ENCODE results near the gene CTBP1.
"Not testable (repeated sequence)": the region's sequence is repeated elsewhere in the genome, so short reads cannot be mapped to it uniquely, and the experiment has no call there.

The CTBP1 gene

DNA sequence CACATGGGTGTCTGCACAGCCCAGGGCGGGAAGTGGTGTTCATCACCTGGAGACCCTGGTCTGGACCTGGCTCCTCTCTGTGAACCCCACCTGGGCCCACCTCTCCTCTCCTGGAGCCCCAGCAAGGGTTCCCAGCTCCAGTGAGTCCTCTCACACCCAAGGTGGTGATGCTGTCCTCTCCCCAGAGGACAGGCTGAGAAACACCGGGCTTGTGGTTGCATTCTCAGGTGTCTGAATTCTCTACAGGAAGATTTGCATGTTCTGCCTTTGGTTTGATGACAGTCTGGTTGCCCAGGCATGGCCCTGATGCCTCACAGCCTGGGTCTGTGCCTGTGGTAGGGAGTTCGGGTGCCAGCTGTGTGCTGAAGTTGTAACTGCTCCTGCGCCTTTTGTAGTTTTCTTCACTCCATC lies 44.6 kb upstream of the CTBP1 start:
- Histone ChIP-seq H3K4me1 (ENCODE audit: control insufficient read depth, insufficient read depth, low read length, poor library complexity, severe bottlenecking) (peaks cover 42% of the 10 kb centered on the region), H3K27me3 (replicated peaks; ENCODE audit: control insufficient read depth, insufficient read depth, low read length, poor library complexity, severe bottlenecking) (no peaks in the 10 kb centered on the region), H3K4me3 (ENCODE audit: insufficient read depth, low read depth, low read length, poor library complexity, severe bottlenecking) (no peak overlapping the region), H3K27ac (ENCODE audit: insufficient read depth, low read length, poor library complexity, severe bottlenecking) (no peak overlapping the region), H3K36me3 (ENCODE audit: control insufficient read depth, insufficient read depth, low read length) (peaks cover 18% of the 10 kb centered on the region), H3K9me3 (ENCODE audit: control insufficient read depth, low read length) (no peaks in the 10 kb centered on the region)
- DNase-seq: no peak

DNA sequence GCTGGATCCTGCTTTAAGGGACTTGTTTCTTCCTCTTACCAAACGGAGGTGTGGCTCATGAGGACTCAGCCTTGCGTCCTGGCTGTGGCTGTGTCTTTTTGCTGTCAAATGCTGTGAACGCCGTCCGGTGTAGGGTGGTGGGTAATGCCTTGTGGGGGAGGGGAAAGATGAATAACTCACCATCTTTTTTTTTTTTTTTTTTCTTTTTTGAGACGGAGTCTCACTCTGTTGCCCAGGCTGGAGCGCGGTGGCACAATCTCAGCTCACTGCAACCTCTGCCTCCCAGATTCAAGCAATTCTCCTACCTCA lies 43.7 kb upstream of the CTBP1 start:
- DNase-seq; H3K9me3 ChIP-seq (ENCODE audit: control insufficient read depth, low read length); H3K27me3 ChIP-seq (replicated peaks; ENCODE audit: control insufficient read depth, insufficient read depth, low read length, poor library complexity, severe bottlenecking); H3K4me3 ChIP-seq (ENCODE audit: insufficient read depth, low read depth, low read length, poor library complexity, severe bottlenecking); H3K27ac ChIP-seq (ENCODE audit: insufficient read depth, low read length, poor library complexity, severe bottlenecking): not testable (repeated sequence)
- Histone ChIP-seq H3K36me3 (ENCODE audit: control insufficient read depth, insufficient read depth, low read length) (peaks cover 14% of the 10 kb centered on the region), H3K4me1 (ENCODE audit: control insufficient read depth, insufficient read depth, low read length, poor library complexity, severe bottlenecking) (peaks cover 42% of the 10 kb centered on the region)

DNA sequence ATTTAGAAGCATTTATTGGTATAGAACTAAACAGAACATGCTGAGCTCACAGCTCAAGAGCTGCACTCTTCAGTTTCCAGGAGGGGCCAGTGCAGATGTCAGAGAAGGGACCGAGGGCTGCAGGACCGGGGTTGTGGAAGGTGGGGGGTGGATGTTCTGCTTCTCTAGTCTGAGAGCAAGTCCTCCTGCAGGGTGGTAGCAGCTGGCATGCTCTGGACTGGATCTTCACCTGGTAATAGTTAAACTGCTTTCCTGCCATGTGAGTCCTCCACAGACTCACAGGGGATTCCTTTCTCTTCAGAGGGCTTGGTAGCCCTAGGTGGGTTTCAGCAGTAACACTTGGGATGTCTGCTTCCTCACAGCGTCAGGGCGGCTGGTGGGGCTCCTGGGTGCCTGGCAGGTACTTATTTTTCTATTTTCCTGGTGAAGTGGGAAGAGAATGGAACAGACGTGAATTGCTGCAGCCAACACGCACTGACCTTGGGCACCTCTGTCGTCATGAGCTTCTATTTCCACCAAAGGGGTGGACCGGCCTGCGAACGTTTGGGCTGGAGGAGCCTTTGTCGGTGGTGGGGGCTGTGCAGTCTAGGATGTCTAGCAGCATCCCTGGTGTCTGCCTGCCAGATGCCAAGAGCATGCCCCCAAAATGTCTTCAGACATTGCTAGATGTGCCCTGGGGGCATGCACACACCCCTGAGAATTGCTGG lies 43.2 kb upstream of the CTBP1 start:
- Histone ChIP-seq H3K27ac (ENCODE audit: insufficient read depth, low read length, poor library complexity, severe bottlenecking) (no peak overlapping the region), H3K9me3 (ENCODE audit: control insufficient read depth, low read length) (no peaks in the 10 kb centered on the region), H3K27me3 (replicated peaks; ENCODE audit: control insufficient read depth, insufficient read depth, low read length, poor library complexity, severe bottlenecking) (no peaks in the 10 kb centered on the region), H3K4me3 (ENCODE audit: insufficient read depth, low read depth, low read length, poor library complexity, severe bottlenecking) (no peak overlapping the region), H3K36me3 (ENCODE audit: control insufficient read depth, insufficient read depth, low read length) (peaks cover 8% of the 10 kb centered on the region), H3K4me1 (ENCODE audit: control insufficient read depth, insufficient read depth, low read length, poor library complexity, severe bottlenecking) (peaks cover 42% of the 10 kb centered on the region)
- DNase-seq: no peak

DNA sequence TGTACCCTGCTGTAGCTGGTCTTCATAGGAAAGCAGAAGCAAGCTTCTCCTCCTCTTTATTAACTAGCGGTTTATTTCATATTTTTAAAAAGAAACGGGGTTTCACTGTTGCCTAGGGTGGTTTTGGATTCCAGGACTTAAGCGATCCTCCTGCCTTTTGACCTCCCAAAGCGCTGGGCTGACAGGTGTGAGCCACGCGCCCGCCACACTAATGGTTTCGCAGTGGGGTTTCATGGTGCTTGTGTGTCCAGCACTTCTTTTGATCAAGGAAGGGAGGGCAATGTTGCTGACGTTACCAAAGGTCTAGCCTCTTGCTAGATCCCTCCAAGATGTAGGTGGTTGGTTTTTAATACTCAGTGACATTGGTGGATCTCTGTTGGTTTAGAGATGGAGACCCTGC lies 42.2 kb upstream of the CTBP1 start:
- H3K4me1 ChIP-seq (ENCODE audit: control insufficient read depth, insufficient read depth, low read length, poor library complexity, severe bottlenecking): peaks cover 37% of the 10 kb centered on the region
- H3K4me3 ChIP-seq (ENCODE audit: insufficient read depth, low read depth, low read length, poor library complexity, severe bottlenecking): peak overlapping the region; percentile 80
- no peaks in the 10 kb centered on the region for H3K36me3 ChIP-seq (ENCODE audit: control insufficient read depth, insufficient read depth, low read length)

DNA sequence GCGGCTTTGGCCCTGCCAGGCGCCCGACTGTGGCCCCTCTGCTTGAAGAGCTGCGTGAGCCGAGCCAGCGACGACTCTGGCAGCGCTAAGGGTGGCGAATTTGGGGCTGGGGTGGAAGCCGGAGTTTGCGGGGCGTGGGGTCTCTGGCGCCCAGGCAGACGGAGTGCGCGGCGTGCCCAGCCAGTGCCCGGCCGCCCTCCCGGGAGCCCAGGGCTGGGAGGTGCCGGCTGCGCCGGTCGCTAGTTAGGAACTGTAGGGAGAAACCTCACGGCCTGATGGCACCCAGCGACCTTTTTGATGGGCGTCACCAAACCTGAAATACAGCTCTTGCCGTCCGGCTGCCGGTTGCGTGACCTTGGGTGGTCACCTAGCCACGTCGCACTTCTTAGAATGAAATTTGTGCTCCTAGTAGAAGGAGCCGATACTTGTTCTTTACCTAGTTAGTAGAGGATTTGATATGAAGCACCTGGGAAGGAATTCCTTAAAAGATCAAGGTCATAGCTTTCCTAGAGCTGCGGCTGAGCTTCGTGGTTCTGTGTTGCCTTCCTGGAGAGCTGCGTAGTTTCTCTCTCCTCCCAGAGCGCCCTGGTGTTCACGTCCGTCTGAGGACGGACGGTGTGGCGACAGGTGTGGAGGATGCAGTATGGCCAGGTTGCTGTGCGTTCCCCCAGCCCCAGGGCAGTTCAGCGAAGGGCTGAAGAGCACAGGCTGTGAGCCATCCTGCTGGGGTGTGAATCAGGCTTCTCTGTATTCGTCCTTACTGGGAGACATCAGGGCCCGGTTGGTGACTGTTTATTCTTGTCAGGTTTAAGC lies 41.4 kb upstream of the CTBP1 start:
- Histone ChIP-seq H3K9me3 (ENCODE audit: control insufficient read depth, low read length) (no peaks in the 10 kb centered on the region), H3K4me1 (ENCODE audit: control insufficient read depth, insufficient read depth, low read length, poor library complexity, severe bottlenecking) (peaks cover 35% of the 10 kb centered on the region), H3K4me3 (ENCODE audit: insufficient read depth, low read depth, low read length, poor library complexity, severe bottlenecking) (peak overlapping the region; percentile 80), H3K27ac (ENCODE audit: insufficient read depth, low read length, poor library complexity, severe bottlenecking) (peak overlapping the region; percentile 77), H3K27me3 (replicated peaks; ENCODE audit: control insufficient read depth, insufficient read depth, low read length, poor library complexity, severe bottlenecking) (no peaks in the 10 kb centered on the region), H3K36me3 (ENCODE audit: control insufficient read depth, insufficient read depth, low read length) (no peaks in the 10 kb centered on the region)
- no peak for DNase-seq

More for the DNA sequence above, 42.2 kb upstream of the CTBP1 start:
- H3K27ac ChIP-seq (ENCODE audit: insufficient read depth, low read length, poor library complexity, severe bottlenecking): peak overlapping the region; percentile 77
- DNase-seq: no peak
- H3K27me3 ChIP-seq (replicated peaks; ENCODE audit: control insufficient read depth, insufficient read depth, low read length, poor library complexity, severe bottlenecking): no peaks in the 10 kb centered on the region
- H3K9me3 ChIP-seq (ENCODE audit: control insufficient read depth, low read length): no peaks in the 10 kb centered on the region

DNA sequence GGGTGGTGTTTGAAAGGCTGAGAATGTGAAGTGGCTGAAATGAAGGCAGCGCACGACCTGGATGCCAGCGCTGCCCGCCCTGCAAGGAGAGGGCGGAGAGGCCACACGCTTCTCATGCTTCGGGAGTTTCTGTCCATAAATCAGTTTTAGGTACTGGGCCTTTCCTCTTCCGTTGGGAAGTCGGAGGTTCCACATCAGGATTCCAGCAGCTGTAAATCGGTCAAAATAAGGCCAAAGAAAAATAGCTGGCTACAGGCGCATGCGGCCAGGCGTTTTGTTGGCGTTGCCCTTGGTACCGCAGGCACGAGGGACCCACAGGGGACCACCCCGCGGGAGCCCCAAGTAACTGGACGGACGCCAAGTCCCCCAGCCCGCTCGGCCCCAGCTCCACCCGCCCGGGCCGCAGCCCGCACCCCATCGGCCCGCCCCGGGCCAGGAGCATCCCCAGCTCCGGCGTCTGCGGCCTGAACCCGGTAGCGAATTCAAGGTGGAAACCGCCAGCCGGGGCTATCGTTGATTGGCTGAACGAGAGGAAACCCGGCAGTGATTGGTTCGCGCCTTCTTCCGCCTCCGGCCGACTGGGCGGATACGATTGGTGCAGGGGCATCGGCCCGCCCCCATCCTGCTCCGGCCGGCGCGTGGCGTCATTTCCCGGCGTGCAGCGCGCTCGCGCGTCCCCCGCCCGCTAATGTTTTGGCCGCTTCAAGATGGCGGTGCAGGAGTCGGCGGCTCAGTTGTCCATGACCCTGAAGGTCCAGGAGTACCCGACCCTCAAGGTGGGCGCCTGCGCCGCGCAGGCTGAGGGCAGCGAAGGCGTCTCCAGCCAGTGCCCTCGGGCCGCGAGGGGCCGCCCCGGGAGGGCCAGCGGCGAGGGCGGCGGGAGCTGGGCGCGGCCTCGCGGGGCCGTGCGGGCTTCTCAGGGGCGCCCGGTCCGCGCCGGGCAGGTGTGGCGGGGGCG lies 40.6 kb upstream of the CTBP1 start, which contains the start of gene MAEA:
MAEA (plus strand) TSS at position 685 of the 958 bp plus-strand sequence; CDS start at position 708, 23 bp downstream.
- peak; percentile 93 to 95 (median 95) for DNase-seq
- peaks cover 29% of the 10 kb centered on the region for H3K4me1 ChIP-seq (ENCODE audit: control insufficient read depth, insufficient read depth, low read length, poor library complexity, severe bottlenecking)
- peak within 1 kb of the TSS; percentile 80 for H3K4me3 ChIP-seq (ENCODE audit: insufficient read depth, low read depth, low read length, poor library complexity, severe bottlenecking)
- no peaks in the 10 kb centered on the region for H3K9me3 ChIP-seq (ENCODE audit: control insufficient read depth, low read length)
- H3K27me3 ChIP-seq (replicated peaks; ENCODE audit: control insufficient read depth, insufficient read depth, low read length, poor library complexity, severe bottlenecking): no peaks in the 10 kb centered on the region
- no peaks in the 10 kb centered on the region for H3K36me3 ChIP-seq (ENCODE audit: control insufficient read depth, insufficient read depth, low read length)
- peak within 1 kb of the TSS; percentile 77 for H3K27ac ChIP-seq (ENCODE audit: insufficient read depth, low read length, poor library complexity, severe bottlenecking)

DNA sequence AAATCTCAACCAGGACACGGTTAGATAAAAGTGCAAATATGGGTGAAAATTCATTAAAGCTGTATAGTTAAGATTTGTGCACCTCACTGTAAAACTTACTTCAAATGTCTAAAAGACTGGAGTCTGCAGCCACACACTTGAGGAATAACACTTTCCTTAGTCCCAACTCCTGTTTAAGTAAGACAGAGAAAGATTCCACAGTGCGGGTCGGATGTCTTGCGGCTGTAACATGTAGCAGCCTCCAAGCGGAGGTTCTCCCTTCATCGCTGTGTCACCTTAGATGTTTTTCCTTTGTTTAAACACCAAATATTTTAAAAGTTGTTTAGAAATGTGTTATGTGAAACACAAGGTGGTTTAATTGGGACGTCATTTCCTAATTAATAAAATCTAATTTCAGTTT lies 39.9 kb upstream of the CTBP1 start:
- Histone ChIP-seq H3K4me3 (ENCODE audit: insufficient read depth, low read depth, low read length, poor library complexity, severe bottlenecking) (no peak overlapping the region), H3K27ac (ENCODE audit: insufficient read depth, low read length, poor library complexity, severe bottlenecking) (peak overlapping the region; percentile 77), H3K9me3 (ENCODE audit: control insufficient read depth, low read length) (no peaks in the 10 kb centered on the region), H3K36me3 (ENCODE audit: control insufficient read depth, insufficient read depth, low read length) (no peaks in the 10 kb centered on the region), H3K4me1 (ENCODE audit: control insufficient read depth, insufficient read depth, low read length, poor library complexity, severe bottlenecking) (peaks cover 23% of the 10 kb centered on the region), H3K27me3 (replicated peaks; ENCODE audit: control insufficient read depth, insufficient read depth, low read length, poor library complexity, severe bottlenecking) (no peaks in the 10 kb centered on the region)
- DNase-seq: no peak

DNA sequence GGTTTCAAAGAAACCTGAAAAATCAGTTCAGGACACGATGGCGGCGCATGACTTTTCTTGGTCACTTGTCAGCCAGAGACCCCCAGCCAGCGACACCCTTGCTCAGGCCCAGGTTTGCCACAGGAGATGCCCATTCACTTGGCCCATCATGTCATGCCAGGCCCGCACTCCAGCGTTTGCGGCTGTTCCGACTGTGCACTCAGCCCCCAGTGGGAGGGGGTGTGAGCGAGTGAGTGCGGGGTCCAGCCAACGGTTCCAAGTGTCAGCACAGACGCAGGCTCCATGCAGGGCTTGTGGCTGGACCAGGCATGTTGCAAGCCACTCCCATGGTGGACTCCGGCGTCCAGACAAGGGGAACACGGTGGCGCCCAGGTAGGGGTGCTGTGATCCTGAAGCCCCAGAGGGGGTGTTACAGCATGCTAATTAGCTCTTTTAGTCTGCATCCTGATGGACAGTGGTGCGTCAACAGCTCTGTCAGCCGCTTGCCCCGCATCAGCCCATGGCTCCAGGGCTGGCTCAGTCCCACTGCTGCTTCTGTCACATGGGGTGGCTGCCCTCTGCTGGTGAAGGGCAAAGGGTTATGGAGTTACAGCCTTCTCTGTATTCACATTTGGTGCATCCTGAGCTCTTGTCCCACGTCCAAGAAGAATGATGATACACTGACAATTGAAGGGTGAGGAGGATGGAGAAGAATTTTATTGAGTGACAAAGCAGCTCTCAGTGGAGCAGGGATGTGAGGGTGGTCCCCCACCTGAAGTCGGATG lies 37.0 kb upstream of the CTBP1 start:
- Histone ChIP-seq H3K4me3 (ENCODE audit: insufficient read depth, low read depth, low read length, poor library complexity, severe bottlenecking) (no peak overlapping the region), H3K27me3 (replicated peaks; ENCODE audit: control insufficient read depth, insufficient read depth, low read length, poor library complexity, severe bottlenecking) (no peaks in the 10 kb centered on the region), H3K9me3 (ENCODE audit: control insufficient read depth, low read length) (no peaks in the 10 kb centered on the region), H3K4me1 (ENCODE audit: control insufficient read depth, insufficient read depth, low read length, poor library complexity, severe bottlenecking) (peaks cover 6% of the 10 kb centered on the region), H3K36me3 (ENCODE audit: control insufficient read depth, insufficient read depth, low read length) (no peaks in the 10 kb centered on the region), H3K27ac (ENCODE audit: insufficient read depth, low read length, poor library complexity, severe bottlenecking) (no peak overlapping the region)
- no peak for DNase-seq

DNA sequence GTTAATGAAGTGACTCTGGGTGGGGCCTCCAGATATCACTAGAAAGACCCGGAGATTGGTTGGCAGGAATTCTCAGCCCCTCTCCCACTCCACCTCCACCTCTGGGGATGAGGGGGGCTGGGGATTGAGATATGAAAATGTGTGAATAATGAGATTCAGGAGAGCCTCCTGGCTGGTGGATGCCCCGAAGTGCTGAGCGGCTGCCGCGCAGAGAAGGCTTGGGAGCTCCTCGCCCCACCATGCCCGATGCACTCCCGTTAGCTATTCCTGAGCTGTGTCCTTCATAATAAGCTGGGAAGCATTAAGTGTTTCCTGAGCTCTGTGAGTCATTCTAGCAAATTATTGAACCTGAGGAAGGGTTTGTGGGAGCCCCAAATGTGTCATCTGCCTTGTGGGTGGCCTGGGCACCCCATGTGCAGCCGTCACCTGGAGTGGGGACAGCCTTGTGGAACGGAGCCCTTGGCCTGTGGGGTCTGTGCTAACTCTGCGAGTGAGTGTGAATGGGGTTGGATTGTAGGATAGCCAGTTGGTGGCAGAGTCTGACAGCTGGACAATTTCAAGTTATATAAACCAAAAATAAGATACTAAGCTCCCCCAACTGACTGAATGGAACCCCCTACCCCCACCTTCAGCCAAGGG lies 36.3 kb upstream of the CTBP1 start:
- H3K9me3 ChIP-seq (ENCODE audit: control insufficient read depth, low read length): no peaks in the 10 kb centered on the region
- no peak overlapping the region for H3K27ac ChIP-seq (ENCODE audit: insufficient read depth, low read length, poor library complexity, severe bottlenecking)
- no peaks in the 10 kb centered on the region for H3K36me3 ChIP-seq (ENCODE audit: control insufficient read depth, insufficient read depth, low read length)
- no peak overlapping the region for H3K4me3 ChIP-seq (ENCODE audit: insufficient read depth, low read depth, low read length, poor library complexity, severe bottlenecking)
- H3K27me3 ChIP-seq (replicated peaks; ENCODE audit: control insufficient read depth, insufficient read depth, low read length, poor library complexity, severe bottlenecking): no peaks in the 10 kb centered on the region
- DNase-seq: no peak
- no peaks in the 10 kb centered on the region for H3K4me1 ChIP-seq (ENCODE audit: control insufficient read depth, insufficient read depth, low read length, poor library complexity, severe bottlenecking)

Data from effector memory CD4-positive, alpha-beta T cell (primary cell).